Activated CD4-positive, alpha-beta T cell treated with anti-CD3 and anti-CD28 coated beads, Interleukin-2, amount 10 ng/mL, durations not matched to agents 24 days and 14 days (primary cell): ENCODE results near the gene SS18L1. TPM values are rescaled to one million over a fixed set of nuclear protein-coding genes. Genes with fewer than 3 reads are reported as not detected.

Experiments
- DNase-seq: peaks from one replicate; pipeline ENCODE4 v3.0.0; 2022
- H3K27ac Mint-ChIP-seq: one replicate; pipeline ENCODE4 v1.8.0; 2022; ENCODE audit warnings: mild to moderate bottlenecking, mixed read lengths
- H3K27me3 Mint-ChIP-seq: one replicate; pipeline ENCODE4 v1.8.0; 2022; ENCODE audit warnings: mixed read lengths
- H3K36me3 Mint-ChIP-seq: one replicate; pipeline ENCODE4 v1.8.0; 2022; ENCODE audit warnings: low read depth, mild to moderate bottlenecking, mixed read lengths
- H3K4me1 Mint-ChIP-seq: one replicate; pipeline ENCODE4 v1.8.0; 2021; ENCODE audit warnings: mixed read lengths
- H3K4me3 Mint-ChIP-seq: one replicate; pipeline ENCODE4 v1.8.0; 2022; ENCODE audit warnings: mild to moderate bottlenecking, moderate library complexity, mixed read lengths
- H3K9me3 Mint-ChIP-seq: one replicate; pipeline ENCODE4 v1.8.0; 2021; ENCODE audit warnings: mixed read lengths
- intact Hi-C: fragments of 100-400 bp; cut with micrococcal nuclease; formaldehyde crosslinking; loops from one replicate; pipeline ENCODE4 v1.15.1; 2023
- total RNA-seq: library from RNA; stranded (reverse); gene quantifications from 2 replicates; pipeline ENCODE4 v1.2.3, GENCODE V29; 2022

SS18L1 gene
- total RNA-seq, 1 donor from 2014 or later: 29.0 TPM

DNA sequence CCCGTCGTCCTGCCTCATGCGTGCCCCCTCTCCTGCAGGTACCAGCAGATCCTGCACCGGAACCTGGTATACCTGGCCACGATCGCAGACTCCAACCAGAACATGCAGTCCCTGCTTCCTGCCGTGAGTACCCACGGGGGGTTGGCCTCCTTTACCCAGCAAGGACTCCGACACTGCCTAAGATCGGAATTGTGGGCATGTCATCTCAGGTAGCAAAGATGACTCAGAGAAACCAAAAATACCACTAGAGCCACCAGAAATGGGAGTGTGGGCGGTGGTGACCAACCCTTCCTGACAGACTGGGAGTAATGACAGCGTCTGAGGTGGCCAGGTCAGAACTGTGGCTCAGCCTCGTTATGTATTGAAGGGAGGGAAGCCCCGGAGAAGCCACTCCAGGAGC, 16.3 kb downstream of the SS18L1 start:
- Mint-ChIP-seq H3K4me1 (peaks cover 14% of the 10 kb centered on the region), H3K27ac (peak overlapping the region; percentile 88)
- intact Hi-C loops: loop anchor here (2.0 kb wide), 1 partner anchor 23 kb away; the partner anchor contains the start of gene MTG2

DNA sequence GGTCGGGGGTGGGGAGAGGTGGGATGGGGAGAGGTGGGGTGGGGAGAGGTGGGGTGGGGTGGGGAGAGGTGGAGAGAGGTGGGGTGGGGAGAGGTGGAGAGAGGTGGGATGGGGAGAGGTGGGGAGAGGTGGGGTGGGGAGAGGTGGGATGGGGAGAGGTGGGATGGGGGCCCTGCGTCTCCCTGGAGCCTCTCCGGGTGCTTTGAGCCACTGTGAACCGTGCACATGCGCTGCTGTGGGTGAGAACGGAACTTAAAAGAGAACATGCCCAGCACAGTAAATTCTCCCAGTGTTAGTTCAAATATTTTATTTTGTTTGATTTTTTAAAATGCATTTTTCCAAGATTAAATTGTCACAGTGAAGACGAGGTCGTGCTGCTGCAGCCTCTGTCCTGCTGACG, 16.7 kb downstream of the SS18L1 start:
- no peaks in the 10 kb centered on the region for H3K9me3 Mint-ChIP-seq
- H3K27ac Mint-ChIP-seq: no peak overlapping the region
- DNase-seq: no peak
- peaks cover 31% of the 10 kb centered on the region for H3K36me3 Mint-ChIP-seq
- peaks cover 14% of the 10 kb centered on the region for H3K4me1 Mint-ChIP-seq
- intact Hi-C loops: loop anchor here (2.0 kb wide), 1 partner anchor 23 kb away; the partner anchor contains the start of gene MTG2
- no peak overlapping the region for H3K4me3 Mint-ChIP-seq
- H3K27me3 Mint-ChIP-seq: peaks cover 1% of the 10 kb centered on the region

More for the DNA sequence above, 16.3 kb downstream of the SS18L1 start:
- H3K4me3 Mint-ChIP-seq: peak overlapping the region; percentile 24
- H3K27me3 Mint-ChIP-seq: peaks cover 1% of the 10 kb centered on the region
- no peaks in the 10 kb centered on the region for H3K9me3 Mint-ChIP-seq
- H3K36me3 Mint-ChIP-seq: peaks cover 31% of the 10 kb centered on the region
- peak; percentile 75 for DNase-seq

DNA sequence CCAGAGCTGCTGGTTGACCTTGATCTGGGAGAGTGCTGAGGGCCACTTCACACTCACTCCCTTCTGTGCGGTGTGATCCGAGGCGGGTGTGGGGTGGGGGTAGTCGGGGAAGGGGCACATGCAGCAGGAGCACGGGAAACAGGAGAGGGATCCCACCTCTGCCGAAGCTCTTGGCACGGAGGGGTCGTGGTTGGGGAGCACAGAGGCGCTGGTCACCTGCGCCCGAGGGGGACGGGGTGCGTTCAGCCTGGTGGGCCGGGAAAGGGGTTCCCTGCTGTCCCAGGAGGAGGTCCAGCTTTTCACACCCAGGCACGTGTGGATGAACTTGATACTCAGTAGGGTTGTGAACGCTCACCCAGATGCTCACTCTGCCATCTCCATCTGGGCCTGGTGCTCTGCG, 17.3 kb downstream of the SS18L1 start:
- Mint-ChIP-seq H3K27me3 (peaks cover 1% of the 10 kb centered on the region), H3K4me3 (no peak overlapping the region), H3K4me1 (peaks cover 10% of the 10 kb centered on the region), H3K36me3 (peaks cover 32% of the 10 kb centered on the region), H3K27ac (no peak overlapping the region), H3K9me3 (no peaks in the 10 kb centered on the region)
- no peak for DNase-seq
- intact Hi-C loops: loop anchor here (2.0 kb wide), 1 partner anchor 22 kb away; the partner anchor contains the start of gene MTG2

DNA sequence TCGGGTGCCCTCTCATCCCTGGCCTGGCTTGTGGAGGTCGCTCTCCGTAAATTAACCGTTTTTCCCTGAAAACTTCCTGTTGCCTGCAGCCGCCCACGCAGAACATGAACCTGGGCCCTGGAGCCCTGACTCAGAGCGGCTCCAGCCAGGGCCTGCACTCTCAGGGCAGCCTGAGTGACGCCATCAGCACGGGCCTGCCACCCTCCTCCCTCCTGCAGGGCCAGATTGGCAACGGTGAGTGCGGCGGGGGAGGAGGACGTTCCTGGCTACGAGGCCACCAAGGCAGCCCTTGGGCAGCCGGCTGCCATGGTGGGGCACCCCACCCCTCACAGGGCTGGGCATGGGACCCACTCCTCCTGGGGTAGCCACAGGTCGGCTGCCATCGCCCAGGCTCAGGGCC, 17.8 kb downstream of the SS18L1 start:
- H3K36me3 Mint-ChIP-seq: peaks cover 36% of the 10 kb centered on the region
- no peak overlapping the region for H3K27ac Mint-ChIP-seq
- H3K9me3 Mint-ChIP-seq: no peaks in the 10 kb centered on the region
- intact Hi-C loops: loop anchor here (2.0 kb wide), 1 partner anchor 21 kb away; the partner anchor contains the start of gene MTG2
- no peak overlapping the region for H3K4me3 Mint-ChIP-seq
- no peak for DNase-seq
- peaks cover 10% of the 10 kb centered on the region for H3K4me1 Mint-ChIP-seq
- H3K27me3 Mint-ChIP-seq: peaks cover 1% of the 10 kb centered on the region

DNA sequence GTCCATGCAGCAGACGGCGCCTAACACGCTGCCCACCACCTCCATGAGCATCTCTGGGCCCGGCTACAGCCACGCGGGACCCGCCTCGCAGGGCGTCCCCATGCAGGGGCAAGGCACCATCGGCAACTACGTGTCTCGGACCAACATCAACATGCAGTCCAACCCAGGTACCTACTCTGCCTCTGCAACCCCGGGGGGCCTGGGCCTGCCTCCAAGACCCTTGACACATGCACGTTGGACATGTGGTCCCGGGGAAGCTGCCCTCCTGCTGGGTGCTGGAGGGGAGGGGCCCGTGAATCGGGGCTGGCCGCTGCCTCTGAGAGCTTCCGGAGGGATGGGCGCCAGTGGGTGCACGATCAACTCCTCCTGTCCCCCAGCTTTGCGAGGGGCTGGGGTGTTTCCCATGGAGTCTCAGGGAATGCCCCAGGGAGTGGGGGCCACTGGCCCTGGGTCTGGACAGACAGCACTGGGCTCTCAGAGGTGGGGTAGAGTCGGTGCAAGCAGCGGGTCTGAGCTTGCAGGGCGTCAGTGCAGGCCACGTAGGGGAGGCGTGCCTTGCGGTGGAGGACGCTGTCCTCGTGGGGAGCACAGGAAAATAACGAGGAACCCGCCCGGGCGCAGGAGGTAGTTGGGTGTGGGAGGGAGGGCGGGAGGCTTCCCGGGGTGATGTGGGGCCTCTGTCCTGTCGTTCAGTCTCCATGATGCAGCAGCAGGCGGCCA, 19.4 kb downstream of the SS18L1 start:
- Mint-ChIP-seq H3K27me3 (peaks cover 1% of the 10 kb centered on the region), H3K36me3 (peaks cover 37% of the 10 kb centered on the region), H3K4me1 (peaks cover 10% of the 10 kb centered on the region)

DNA sequence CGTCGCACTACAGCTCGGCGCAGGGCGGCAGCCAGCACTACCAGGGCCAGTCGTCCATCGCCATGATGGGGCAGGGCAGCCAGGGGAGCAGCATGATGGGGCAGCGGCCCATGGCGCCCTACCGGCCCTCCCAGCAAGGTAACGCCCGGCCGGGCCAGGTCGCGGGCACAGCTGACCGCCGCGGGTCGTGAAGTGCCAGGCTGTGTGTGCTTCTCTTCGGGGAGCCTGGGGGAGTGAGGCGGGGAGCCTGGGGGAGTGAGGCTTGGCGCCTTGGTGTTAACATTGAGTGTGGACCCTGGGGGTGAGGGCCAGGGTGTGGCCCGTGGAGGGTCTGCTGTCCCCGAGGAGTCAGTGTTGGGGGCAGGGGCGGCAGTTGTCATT, 19.9 kb downstream of the SS18L1 start:
- Mint-ChIP-seq H3K4me1 (peaks cover 10% of the 10 kb centered on the region), H3K27me3 (peaks cover 1% of the 10 kb centered on the region), H3K4me3 (no peak overlapping the region), H3K36me3 (peaks cover 40% of the 10 kb centered on the region), H3K27ac (no peak overlapping the region), H3K9me3 (no peaks in the 10 kb centered on the region)
- no peak for DNase-seq
- intact Hi-C loops: no loop called here

More for the DNA sequence above, 19.4 kb downstream of the SS18L1 start:
- no peak overlapping the region for H3K27ac Mint-ChIP-seq
- intact Hi-C loops: no loop called here
- H3K9me3 Mint-ChIP-seq: no peaks in the 10 kb centered on the region
- DNase-seq: no peak
- no peak overlapping the region for H3K4me3 Mint-ChIP-seq

DNA sequence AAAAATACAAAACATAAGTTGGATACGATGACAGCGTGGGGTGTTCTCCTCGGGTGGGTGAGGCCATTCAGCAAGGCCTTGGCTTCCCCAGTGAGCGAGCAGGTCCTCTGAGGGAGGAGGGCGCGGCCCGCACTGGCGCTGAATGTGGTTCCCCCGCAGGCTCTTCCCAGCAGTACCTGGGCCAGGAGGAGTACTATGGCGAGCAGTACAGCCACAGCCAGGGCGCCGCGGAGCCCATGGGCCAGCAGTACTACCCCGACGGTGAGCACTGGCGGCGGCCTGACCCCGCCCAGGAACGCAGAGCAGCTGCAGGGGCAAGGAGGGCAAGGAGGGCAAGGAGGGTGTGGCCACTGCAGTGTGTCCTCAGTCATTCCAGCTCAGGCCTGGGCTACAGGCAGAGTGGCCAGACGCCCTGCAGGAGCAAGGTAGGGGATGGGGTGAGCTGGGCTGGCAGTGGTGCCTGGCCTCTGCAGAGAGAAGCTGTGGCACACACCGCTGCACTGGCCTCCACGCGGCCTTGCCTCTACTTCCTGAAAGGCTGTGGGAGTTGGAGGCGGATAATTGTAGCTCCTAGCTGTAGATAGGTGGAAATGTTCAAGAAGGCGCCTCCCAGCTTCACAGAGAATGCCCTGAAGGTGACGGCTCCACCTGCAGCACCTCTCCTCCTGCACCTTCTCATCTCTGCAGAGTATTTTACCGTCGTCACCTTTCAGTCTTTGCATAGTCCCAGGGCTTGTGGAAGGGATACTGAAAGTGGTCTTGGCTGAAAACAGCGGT, 20.6 kb downstream of the SS18L1 start:
- intact Hi-C loops: no loop called here
- Mint-ChIP-seq H3K27me3 (peaks cover 1% of the 10 kb centered on the region), H3K4me3 (no peak overlapping the region), H3K36me3 (peaks cover 38% of the 10 kb centered on the region), H3K9me3 (no peaks in the 10 kb centered on the region), H3K4me1 (peaks cover 10% of the 10 kb centered on the region), H3K27ac (no peak overlapping the region)
- DNase-seq: no peak

DNA sequence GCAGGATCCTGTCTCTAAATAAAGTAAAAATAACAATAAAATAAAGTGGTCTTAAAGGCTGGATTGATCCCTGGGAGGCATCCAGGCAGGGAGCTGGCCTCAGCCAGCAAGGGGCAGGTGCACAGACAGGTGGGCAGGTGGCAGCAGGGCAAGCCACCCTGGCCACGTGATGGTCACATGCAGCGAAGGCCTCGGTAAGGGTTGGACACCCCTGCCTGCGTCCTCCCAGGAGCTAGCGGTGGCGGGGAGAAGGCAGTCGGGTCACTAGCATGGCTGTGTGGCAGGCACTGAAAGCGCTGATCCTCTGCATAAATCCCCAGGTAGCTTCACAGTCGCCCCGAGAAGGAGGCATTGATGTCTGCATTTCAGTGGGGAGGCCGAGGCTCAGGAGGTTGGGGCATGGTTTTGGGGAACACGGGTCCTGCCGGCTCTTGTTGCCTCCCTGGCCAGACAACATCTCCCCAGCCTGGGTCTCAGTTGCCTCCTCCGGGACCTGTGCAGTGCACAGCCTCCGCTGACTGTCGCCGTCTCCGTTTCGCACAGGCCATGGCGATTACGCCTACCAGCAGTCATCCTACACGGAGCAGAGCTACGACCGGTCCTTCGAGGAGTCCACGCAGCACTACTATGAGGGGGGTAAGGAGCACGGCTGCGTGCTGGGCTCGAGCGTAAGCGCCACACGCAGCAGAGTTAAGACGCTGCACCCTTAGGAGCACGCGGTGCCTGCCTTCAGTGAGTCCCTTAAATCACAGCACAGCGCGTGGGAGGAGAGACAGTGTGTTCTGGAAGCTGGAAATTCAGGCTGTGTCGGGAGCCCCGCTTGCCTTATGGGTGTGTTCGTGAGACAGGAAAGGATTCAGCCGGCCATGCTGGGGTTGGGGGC, 21.6 kb downstream of the SS18L1 start:
- Mint-ChIP-seq H3K9me3 (no peaks in the 10 kb centered on the region), H3K4me3 (no peak overlapping the region), H3K36me3 (peaks cover 34% of the 10 kb centered on the region), H3K27ac (no peak overlapping the region), H3K27me3 (no peaks in the 10 kb centered on the region), H3K4me1 (peaks cover 4% of the 10 kb centered on the region)
- no peak for DNase-seq
- intact Hi-C loops: no loop called here

DNA sequence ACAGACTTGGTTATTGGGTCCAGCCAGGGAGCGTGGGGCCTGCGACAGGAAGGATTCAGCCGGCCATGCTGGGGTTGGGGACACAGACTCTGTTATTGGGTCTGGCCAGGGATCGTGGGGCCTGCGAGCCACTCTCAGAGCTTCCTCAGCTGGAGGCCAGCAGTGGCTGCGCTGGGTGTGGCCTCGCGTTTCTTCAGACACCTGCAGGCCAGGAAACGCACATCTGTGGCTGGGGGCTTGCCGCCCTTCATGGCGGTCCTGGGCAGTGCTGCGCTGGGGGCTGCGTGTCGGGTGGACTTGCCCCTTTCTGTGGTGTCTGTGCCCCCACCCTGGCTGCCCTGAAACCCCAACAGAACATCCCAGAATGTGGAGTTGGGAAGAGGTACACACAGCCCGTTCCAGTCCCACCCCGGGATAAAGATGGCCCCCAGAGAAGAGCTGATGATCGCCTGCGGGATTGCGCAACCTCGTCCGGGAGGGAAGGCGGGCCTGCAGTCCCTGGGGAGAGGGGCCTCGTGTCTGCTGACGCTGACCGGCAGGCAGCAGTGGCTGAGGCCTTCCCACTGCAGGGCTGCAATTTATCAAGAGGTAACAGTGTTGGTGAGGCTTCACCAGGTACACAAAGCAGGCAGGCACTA, 22.3 kb downstream of the SS18L1 start:
- H3K4me1 Mint-ChIP-seq: no peaks in the 10 kb centered on the region
- no peak overlapping the region for H3K4me3 Mint-ChIP-seq
- no peaks in the 10 kb centered on the region for H3K9me3 Mint-ChIP-seq
- DNase-seq: no peak
- H3K27ac Mint-ChIP-seq: no peak overlapping the region
- intact Hi-C loops: no loop called here
- H3K27me3 Mint-ChIP-seq: no peaks in the 10 kb centered on the region
- peaks cover 29% of the 10 kb centered on the region for H3K36me3 Mint-ChIP-seq

DNA sequence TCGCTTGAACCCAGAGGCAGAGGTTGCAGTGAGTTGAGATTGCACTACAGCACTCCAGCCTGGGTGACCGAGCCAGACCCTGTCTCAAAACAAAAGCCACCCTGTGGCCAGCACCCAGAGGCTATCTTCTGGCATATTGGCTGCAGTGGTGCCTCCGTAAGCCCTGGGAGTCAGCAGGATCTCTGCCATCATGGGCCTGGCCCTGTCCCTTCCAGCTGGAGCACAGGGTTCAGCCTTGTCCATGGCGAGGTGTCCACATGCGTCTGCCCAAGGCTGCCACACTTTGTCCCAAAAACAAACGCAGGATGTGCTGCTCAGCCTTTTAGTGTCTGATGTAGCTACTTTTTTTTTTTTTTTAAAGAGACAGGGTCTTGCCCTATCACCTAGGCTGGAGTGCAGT, 23.9 kb downstream of the SS18L1 start:
- Mint-ChIP-seq H3K9me3 (no peaks in the 10 kb centered on the region), H3K27ac (no peak overlapping the region), H3K36me3 (peaks cover 24% of the 10 kb centered on the region), H3K4me3 (no peak overlapping the region), H3K27me3 (no peaks in the 10 kb centered on the region), H3K4me1 (no peaks in the 10 kb centered on the region)
- no peak for DNase-seq
- intact Hi-C loops: no loop called here

DNA sequence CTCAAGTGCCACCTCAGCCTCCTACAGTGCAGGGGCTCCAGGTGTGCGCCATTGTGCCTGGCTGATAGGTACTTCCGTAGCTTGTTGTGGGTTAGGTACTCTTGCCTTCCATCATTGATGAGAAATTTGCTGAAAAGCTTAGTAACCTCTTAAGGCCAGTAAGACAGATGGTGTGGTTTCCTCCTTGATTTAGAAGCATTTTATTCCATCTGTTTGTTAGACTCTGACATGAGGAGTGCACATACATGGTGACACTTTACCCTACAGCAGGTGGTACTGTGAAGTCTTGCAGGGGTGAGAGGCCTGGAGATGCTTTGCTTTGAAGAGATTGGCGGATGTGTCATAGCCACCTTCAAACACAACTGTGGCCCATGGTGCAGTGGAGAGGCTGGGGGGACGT, 24.5 kb downstream of the SS18L1 start:
- Mint-ChIP-seq H3K9me3 (no peaks in the 10 kb centered on the region), H3K36me3 (peaks cover 24% of the 10 kb centered on the region), H3K4me3 (no peak overlapping the region), H3K4me1 (no peaks in the 10 kb centered on the region), H3K27ac (no peak overlapping the region), H3K27me3 (no peaks in the 10 kb centered on the region)
- intact Hi-C loops: no loop called here
- no peak for DNase-seq

DNA sequence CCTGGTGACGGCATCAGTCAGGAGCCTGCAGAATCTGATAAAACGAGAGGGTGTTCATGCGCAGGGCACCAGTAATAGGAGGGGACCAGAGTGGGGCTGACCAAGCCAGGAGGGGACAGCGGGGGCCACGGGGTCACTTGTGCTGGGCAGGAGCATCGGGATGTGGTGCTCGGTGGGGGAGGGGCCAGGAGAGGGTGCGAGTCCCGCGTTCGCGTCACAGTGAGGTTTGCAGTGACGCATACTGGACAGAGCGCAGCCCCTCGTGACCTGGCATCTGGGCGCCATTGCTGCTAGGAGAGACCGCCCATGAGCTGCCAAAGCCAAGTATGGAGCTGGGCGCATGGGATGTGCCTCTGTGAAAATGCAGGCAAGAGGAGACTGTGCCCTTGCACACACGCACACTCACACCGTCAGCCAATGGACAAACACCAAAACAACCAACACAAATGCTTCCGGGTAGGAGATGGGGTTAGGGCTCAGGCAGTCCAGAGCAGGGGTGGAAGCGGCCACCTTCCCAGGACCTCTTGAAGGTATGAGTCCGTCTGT, 25.4 kb downstream of the SS18L1 start:
- no peaks in the 10 kb centered on the region for H3K27me3 Mint-ChIP-seq
- DNase-seq: no peak

DNA sequence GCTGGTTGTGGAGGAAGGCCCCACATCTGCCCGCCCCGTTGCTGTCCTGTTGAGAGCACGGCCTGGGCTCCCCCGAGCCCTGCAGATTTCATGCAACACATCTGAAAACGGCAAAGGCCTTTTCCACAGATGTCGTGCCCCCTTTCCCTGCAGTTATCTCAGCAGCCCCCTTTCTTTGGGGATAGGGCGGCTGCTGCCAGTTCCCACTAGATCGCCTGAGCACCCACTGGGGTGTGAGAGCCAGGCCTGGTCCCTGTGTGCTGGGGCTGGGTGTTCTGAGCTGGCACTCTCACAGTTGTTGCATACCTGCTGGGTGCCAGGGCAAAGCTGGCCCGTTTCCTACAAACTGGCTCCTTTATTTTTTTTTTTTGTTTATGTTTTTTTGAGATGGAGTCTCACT, 27.0 kb downstream of the SS18L1 start:
- no peak overlapping the region for H3K27ac Mint-ChIP-seq
- H3K9me3 Mint-ChIP-seq: no peaks in the 10 kb centered on the region
- no peak for DNase-seq
- peaks cover 25% of the 10 kb centered on the region for H3K36me3 Mint-ChIP-seq
- no peak overlapping the region for H3K4me3 Mint-ChIP-seq
- no peaks in the 10 kb centered on the region for H3K4me1 Mint-ChIP-seq
- intact Hi-C loops: no loop called here
- no peaks in the 10 kb centered on the region for H3K27me3 Mint-ChIP-seq

More for the DNA sequence above, 25.4 kb downstream of the SS18L1 start:
- intact Hi-C loops: no loop called here
- Mint-ChIP-seq H3K9me3 (no peaks in the 10 kb centered on the region), H3K4me3 (no peak overlapping the region), H3K36me3 (peaks cover 22% of the 10 kb centered on the region), H3K27ac (no peak overlapping the region), H3K4me1 (no peaks in the 10 kb centered on the region)
